ENCODE results near the gene NCAPD2.

Gene NCAPD2, protein sequence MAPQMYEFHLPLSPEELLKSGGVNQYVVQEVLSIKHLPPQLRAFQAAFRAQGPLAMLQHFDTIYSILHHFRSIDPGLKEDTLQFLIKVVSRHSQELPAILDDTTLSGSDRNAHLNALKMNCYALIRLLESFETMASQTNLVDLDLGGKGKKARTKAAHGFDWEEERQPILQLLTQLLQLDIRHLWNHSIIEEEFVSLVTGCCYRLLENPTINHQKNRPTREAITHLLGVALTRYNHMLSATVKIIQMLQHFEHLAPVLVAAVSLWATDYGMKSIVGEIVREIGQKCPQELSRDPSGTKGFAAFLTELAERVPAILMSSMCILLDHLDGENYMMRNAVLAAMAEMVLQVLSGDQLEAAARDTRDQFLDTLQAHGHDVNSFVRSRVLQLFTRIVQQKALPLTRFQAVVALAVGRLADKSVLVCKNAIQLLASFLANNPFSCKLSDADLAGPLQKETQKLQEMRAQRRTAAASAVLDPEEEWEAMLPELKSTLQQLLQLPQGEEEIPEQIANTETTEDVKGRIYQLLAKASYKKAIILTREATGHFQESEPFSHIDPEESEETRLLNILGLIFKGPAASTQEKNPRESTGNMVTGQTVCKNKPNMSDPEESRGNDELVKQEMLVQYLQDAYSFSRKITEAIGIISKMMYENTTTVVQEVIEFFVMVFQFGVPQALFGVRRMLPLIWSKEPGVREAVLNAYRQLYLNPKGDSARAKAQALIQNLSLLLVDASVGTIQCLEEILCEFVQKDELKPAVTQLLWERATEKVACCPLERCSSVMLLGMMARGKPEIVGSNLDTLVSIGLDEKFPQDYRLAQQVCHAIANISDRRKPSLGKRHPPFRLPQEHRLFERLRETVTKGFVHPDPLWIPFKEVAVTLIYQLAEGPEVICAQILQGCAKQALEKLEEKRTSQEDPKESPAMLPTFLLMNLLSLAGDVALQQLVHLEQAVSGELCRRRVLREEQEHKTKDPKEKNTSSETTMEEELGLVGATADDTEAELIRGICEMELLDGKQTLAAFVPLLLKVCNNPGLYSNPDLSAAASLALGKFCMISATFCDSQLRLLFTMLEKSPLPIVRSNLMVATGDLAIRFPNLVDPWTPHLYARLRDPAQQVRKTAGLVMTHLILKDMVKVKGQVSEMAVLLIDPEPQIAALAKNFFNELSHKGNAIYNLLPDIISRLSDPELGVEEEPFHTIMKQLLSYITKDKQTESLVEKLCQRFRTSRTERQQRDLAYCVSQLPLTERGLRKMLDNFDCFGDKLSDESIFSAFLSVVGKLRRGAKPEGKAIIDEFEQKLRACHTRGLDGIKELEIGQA (N-terminal part only)

DNA sequence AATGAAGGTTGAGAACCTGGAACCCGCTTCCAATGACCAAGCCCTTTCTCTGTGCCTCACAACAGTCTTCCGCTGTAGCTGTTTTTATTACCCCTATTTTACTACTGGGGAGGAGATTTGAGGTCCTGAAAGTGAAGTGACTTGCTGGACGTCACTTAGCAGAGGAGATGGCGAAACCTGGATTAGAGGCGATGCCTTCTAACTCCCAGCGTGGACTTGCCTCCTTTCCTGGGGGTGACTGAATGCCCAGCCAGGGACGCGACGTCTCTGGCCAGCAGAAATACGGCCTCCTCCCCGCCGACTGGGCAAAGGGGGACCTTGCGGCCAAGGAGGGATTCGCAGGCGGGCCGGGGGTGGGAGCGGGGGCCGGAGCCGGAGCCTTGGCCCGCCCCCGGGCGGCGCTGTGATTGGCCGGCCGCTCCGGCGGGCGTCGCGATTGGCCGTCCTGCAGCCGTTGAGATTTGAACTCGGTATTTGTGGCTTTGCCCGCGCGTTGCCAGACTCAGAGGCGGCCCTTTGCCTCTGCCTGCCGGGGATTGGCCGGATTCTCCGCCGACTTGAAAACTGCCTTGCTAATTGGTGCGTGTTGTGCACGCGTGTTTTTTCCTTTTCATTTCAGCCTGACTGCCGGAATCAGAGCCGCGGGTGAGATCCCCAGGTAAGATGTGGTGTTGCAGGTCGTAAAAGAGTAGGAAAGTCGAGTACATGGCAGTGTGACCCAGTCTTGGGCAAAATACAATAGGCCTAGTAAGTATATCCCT lies at the start of gene NCAPD2:
TSS of gene NCAPD2 (plus strand) at position 606 of the 761 bp plus-strand sequence. CDS start 997 bp downstream, outside the sequence.
- DNase-seq (ENCODE audit: low read depth): peak; percentile 90
- H3K4me3 ChIP-seq (ENCODE audit: low read depth, low read length): peak within 1 kb of the TSS; percentile 90
- TF ChIP-seq, protein P1, sequence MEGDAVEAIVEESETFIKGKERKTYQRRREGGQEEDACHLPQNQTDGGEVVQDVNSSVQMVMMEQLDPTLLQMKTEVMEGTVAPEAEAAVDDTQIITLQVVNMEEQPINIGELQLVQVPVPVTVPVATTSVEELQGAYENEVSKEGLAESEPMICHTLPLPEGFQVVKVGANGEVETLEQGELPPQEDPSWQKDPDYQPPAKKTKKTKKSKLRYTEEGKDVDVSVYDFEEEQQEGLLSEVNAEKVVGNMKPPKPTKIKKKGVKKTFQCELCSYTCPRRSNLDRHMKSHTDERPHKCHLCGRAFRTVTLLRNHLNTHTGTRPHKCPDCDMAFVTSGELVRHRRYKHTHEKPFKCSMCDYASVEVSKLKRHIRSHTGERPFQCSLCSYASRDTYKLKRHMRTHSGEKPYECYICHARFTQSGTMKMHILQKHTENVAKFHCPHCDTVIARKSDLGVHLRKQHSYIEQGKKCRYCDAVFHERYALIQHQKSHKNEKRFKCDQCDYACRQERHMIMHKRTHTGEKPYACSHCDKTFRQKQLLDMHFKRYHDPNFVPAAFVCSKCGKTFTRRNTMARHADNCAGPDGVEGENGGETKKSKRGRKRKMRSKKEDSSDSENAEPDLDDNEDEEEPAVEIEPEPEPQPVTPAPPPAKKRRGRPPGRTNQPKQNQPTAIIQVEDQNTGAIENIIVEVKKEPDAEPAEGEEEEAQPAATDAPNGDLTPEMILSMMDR (IDR thresholded peaks at IDR 0.05; ENCODE audit: low read depth, low read length, missing control alignments): peak; percentile 33

DNA sequence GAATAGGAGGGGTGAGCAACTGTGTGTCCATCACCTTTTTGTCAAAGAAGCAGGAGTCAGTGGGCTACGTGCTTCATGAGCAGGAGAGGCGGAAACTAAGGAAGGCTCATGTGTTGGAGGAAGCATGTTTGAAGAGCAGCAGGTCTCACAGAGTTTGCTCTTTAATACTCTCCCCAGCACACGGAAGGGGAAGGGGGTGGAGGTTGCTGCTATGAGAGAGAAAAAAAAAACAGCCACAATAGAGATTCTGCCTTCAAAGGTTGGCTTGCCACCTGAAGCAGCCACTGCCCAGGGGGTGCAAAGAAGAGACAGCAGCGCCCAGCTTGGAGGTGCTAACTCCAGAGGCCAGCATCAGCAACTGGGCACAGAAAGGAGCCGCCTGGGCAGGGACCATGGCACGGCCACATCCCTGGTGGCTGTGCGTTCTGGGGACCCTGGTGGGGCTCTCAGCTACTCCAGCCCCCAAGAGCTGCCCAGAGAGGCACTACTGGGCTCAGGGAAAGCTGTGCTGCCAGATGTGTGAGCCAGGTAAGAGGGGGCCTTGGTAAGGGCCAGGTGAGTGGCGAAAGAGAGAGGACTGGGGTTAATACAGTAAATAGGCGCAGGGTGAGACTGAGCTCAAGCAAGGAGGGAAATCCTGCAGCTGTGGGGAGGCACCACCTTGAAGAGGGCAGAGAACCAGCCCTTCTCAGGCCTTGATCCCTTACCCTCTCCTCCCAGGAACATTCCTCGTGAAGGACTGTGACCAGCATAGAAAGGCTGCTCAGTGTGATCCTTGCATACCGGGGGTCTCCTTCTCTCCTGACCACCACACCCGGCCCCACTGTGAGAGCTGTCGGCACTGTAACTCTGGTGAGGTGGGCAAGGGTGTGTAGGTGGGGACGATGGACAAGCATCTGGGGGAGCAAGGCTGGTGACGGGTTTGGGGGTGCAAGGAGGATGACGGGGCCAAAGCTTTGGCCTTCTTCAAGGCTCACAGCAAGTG lies 48.9 kb upstream of the NCAPD2 start, which contains the start of gene CD27:
TSS of gene CD27 (plus strand) at position 252 of the 985 bp plus-strand sequence. CDS start at position 393, 141 bp downstream.
- DNase-seq (ENCODE audit: low read depth): no peak

GRCh38 chr12:6450091-6450868 lies 43.6 kb upstream of the NCAPD2 start:
- TF ChIP-seq, protein P1 (IDR thresholded peaks at IDR 0.05; ENCODE audit: low read depth, low read length, missing control alignments): no peak
- peak overlapping the region; percentile 84 for H3K4me3 ChIP-seq (ENCODE audit: low read depth, low read length)

More for the DNA sequence above, 48.9 kb upstream of the NCAPD2 start, which contains the start of gene CD27:
- H3K4me3 ChIP-seq (ENCODE audit: low read depth, low read length): peak within 1 kb of the TSS; percentile 71
- TF ChIP-seq, protein P1 (IDR thresholded peaks at IDR 0.05; ENCODE audit: low read depth, low read length, missing control alignments): no peak

GRCh38 chr12:6450869-6451347 lies 43.0 kb upstream of the NCAPD2 start:
- TF ChIP-seq, protein P1 (IDR thresholded peaks at IDR 0.05; ENCODE audit: low read depth, low read length, missing control alignments): no peak
- H3K4me3 ChIP-seq (ENCODE audit: low read depth, low read length): peak overlapping the region; percentile 84
- no peak for DNase-seq (ENCODE audit: low read depth)

More at GRCh38 chr12:6450091-6450868, 43.6 kb upstream of the NCAPD2 start:
- no peak for DNase-seq (ENCODE audit: low read depth)

All from GM12864 (cell line).